ENCODE measurements around the gene SIGLEC9.
"Not testable (repeated sequence)": the region's sequence is repeated elsewhere in the genome, so short reads cannot be mapped to it uniquely, and the experiment has no call there.

Gene SIGLEC9

DNA sequence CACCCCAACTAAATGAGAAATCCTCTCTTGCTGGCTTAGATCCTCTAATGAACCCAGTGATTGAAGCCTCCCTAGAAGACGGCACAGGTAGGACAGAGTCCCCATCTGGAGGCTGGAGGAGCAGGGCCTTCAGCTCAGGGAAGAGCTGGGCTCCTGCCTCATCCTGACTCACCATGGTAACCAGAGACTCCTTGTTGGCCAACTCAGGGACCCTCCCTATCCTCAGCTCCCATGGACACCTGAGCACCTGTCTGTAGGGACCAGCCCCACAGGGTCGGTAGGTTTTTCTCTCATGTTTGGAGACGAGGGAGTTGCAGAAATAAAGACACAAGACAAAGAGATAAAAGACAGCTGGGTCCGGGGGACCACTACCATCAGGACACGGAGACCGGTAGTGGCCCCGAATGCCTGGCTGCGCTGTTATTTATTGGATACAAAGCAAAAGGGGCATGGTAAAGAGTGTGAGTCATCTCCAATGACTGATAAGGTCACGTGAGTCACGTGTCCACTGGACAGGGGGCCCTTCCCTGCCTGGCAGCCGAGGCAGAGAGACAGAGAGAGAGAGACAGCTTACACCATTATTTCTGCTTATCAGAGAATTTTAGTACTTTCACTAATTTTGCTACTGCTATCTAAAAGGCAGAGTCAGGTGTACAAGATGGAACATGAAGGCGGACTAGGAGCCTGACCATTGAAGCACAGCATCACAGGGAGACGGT, 44.0 kb downstream of the SIGLEC9 start:
- H3K27me3 ChIP-seq (ENCODE audit: control insufficient read depth, insufficient read depth, low read length) = no peaks in the 10 kb centered on the region
- H3K4me2 ChIP-seq (ENCODE audit: low read length) = no peak overlapping the region
- no peaks in the 10 kb centered on the region for H3K9me3 ChIP-seq (replicated peaks; ENCODE audit: low read length)
- no peaks in the 10 kb centered on the region for H3K36me3 ChIP-seq (ENCODE audit: insufficient read depth, low read length)
- no peak overlapping the region for H3K9ac ChIP-seq (ENCODE audit: low read depth, low read length)
- H3K4me3 ChIP-seq (ENCODE audit: low read length) = no peak overlapping the region
- no peaks in the 10 kb centered on the region for H3K4me1 ChIP-seq (ENCODE audit: control insufficient read depth, insufficient read depth, low read length)

DNA sequence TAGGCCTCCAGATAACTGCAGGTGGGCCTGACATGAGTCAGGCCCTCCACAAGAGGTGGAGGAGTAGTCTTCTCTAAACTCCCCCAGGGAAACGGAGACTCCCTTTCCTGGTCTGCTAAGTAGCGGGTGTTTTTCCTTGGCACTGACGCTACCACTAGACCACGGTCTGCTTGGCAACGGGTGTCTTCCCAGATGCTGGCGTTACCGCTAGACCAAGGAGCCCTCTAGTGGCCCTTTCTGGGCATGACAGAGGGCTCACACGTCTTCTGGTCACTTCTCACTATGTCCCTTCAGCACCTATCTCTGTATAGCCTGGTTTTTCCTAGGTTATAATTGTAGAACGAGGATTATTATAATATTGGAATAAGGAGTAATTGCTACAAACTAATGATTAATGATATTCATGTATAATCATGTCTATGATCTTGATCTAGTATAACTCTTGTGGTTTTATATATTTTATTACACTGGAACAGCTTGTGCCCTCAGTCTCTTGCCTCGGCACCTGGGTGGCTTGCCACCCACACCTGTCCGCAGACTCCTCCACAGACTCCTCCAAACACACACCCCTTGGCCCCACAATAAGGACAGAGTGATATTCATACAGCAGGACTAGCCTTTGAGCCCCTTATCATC, 44.7 kb downstream of the SIGLEC9 start:
- not testable (repeated sequence) for H3K4me2 ChIP-seq (ENCODE audit: low read length); H3K4me1 ChIP-seq (ENCODE audit: control insufficient read depth, insufficient read depth, low read length); H3K27me3 ChIP-seq (ENCODE audit: control insufficient read depth, insufficient read depth, low read length); H3K36me3 ChIP-seq (ENCODE audit: insufficient read depth, low read length); H3K9me3 ChIP-seq (replicated peaks; ENCODE audit: low read length); H3K4me3 ChIP-seq (ENCODE audit: low read length); H3K9ac ChIP-seq (ENCODE audit: low read depth, low read length)

DNA sequence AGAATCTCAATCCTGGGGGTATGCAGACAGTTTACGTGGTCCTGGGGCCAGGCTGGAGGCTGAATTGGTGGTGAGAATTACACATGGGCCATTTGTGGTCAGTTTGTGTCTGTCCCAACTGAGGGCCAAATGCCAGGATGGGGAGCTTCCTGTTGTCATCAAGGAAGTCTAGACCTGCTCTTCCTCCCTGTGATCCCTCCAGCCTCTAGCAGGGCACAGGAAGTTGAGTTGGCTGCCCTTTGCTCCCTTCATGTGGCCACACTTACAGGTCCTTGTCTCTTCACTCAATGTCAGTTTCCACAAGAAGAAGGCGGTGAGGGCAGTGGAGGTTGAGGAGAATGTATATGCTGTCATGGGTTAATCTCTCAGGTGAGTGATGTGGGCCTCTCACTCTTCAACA, 47.5 kb downstream of the SIGLEC9 start:
- H3K4me3 ChIP-seq (ENCODE audit: low read length) = no peak overlapping the region
- H3K27me3 ChIP-seq (ENCODE audit: control insufficient read depth, insufficient read depth, low read length) = no peaks in the 10 kb centered on the region
- no peak overlapping the region for H3K4me2 ChIP-seq (ENCODE audit: low read length)
- no peaks in the 10 kb centered on the region for H3K36me3 ChIP-seq (ENCODE audit: insufficient read depth, low read length)
- no peak overlapping the region for H3K9ac ChIP-seq (ENCODE audit: low read depth, low read length)
- H3K4me1 ChIP-seq (ENCODE audit: control insufficient read depth, insufficient read depth, low read length) = no peaks in the 10 kb centered on the region
- no peaks in the 10 kb centered on the region for H3K9me3 ChIP-seq (replicated peaks; ENCODE audit: low read length)

DNA sequence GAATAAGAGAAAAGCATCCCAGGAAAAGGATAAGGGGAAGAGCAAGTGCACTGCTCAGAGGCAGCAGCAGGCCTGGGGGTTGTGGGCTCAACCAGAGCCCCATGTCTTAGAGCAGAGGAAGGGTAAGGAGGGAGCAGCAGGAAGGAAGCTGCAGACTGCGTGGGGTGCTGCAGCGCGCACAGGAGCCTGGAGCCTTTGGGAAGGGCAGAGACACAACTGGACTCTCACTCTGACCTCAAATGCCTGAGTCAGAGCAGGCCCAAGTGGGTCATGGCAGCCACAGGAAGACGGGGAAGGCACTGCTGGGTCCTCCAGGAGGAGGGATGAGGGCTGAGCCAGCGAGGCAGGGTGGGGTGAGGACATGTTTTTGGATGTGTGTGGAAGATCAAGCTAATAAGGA, 49.0 kb downstream of the SIGLEC9 start:
- no peaks in the 10 kb centered on the region for H3K4me1 ChIP-seq (ENCODE audit: control insufficient read depth, insufficient read depth, low read length)

DNA sequence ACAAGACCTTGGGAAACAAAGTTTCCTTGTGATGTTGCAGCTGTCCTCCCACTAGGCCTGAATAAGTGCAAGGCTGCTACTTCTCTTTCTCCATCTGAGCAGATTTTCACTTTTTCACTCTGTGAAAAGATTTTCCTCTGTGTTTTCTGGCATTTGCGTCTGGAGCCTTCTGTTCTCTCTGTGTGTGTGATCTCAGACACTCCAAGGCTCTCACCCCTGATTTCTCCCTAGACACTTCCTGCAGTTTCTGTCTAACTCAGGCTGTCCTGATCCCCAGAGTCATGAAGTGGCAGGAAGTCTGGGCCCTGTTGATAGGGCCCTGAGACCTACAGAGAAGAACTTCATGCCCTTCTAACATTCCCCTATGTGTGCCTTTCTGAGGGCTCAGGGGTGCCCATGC, 54.5 kb downstream of the SIGLEC9 start:
- Histone ChIP-seq H3K4me1 (ENCODE audit: control insufficient read depth, insufficient read depth, low read length) (no peaks in the 10 kb centered on the region), H3K9me3 (replicated peaks; ENCODE audit: low read length) (peaks cover 6% of the 10 kb centered on the region), H3K27me3 (ENCODE audit: control insufficient read depth, insufficient read depth, low read length) (no peaks in the 10 kb centered on the region), H3K4me3 (ENCODE audit: low read length) (no peak overlapping the region), H3K36me3 (ENCODE audit: insufficient read depth, low read length) (no peaks in the 10 kb centered on the region), H3K9ac (ENCODE audit: low read depth, low read length) (no peak overlapping the region), H3K4me2 (ENCODE audit: low read length) (no peak overlapping the region)

More for the DNA sequence above, 49.0 kb downstream of the SIGLEC9 start:
- no peak overlapping the region for H3K9ac ChIP-seq (ENCODE audit: low read depth, low read length)
- H3K4me2 ChIP-seq (ENCODE audit: low read length) = no peak overlapping the region
- H3K4me3 ChIP-seq (ENCODE audit: low read length) = no peak overlapping the region
- H3K36me3 ChIP-seq (ENCODE audit: insufficient read depth, low read length) = no peaks in the 10 kb centered on the region
- H3K27me3 ChIP-seq (ENCODE audit: control insufficient read depth, insufficient read depth, low read length) = no peaks in the 10 kb centered on the region
- no peaks in the 10 kb centered on the region for H3K9me3 ChIP-seq (replicated peaks; ENCODE audit: low read length)
